MM.1S (cell line): ENCODE data around the gene CALB2.

ENCODE experiments used
- EZH2 ChIP-seq: fragments of 300-600 bp; sonication (generic); optimal IDR thresholded peaks from 2 replicates; pipeline ENCODE3; 2017; ENCODE audit warnings: low read depth, mild to moderate bottlenecking, antibody characterized with exemption, low read length, mixed read lengths
- EZH2phosphoT487 ChIP-seq: fragments of 300-600 bp; sonication (generic); IDR thresholded peaks from 2 replicates; pipeline ENCODE4 v1.6.1; 2018; ENCODE audit warnings: antibody characterized with exemption, low read length
- TF ChIP-seq, protein P1 (sequence below): fragments of 300-600 bp; sonication (generic); IDR thresholded peaks from 2 replicates; pipeline ENCODE4 v1.5.1; 2016; ENCODE audit warnings: antibody characterized with exemption, low read length, mixed read lengths

DNA sequence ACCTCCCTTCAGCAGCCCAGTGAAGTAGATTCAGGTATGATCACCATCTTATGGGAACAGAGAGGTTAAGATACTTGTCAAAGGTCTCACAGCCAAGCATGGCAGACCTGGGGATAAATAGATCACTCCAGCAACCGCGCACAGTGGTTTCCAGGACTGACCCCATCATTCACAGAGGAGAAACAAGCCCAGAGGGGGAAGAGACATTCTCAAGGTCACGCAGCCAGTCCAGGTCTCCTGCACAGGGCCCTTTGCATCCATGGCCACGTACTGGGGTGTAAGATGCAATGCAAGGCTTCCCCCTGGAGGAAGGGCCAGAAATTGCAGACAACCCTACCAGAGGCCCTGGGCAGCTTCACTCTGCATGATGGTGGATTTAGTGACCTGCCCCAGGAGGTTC is 63.4 kb downstream of the CALB2 start:
- TF ChIP-seq, protein P1, sequence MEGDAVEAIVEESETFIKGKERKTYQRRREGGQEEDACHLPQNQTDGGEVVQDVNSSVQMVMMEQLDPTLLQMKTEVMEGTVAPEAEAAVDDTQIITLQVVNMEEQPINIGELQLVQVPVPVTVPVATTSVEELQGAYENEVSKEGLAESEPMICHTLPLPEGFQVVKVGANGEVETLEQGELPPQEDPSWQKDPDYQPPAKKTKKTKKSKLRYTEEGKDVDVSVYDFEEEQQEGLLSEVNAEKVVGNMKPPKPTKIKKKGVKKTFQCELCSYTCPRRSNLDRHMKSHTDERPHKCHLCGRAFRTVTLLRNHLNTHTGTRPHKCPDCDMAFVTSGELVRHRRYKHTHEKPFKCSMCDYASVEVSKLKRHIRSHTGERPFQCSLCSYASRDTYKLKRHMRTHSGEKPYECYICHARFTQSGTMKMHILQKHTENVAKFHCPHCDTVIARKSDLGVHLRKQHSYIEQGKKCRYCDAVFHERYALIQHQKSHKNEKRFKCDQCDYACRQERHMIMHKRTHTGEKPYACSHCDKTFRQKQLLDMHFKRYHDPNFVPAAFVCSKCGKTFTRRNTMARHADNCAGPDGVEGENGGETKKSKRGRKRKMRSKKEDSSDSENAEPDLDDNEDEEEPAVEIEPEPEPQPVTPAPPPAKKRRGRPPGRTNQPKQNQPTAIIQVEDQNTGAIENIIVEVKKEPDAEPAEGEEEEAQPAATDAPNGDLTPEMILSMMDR: peak; percentile 52
- TF ChIP-seq EZH2 (no peak), EZH2phosphoT487 (no peak)
